Right ventricle myocardium superior (tissue), 1 donor: Measurements from ENCODE around the gene SKIC2. TPM values are rescaled to one million over a fixed set of nuclear protein-coding genes. Genes with fewer than 3 reads are reported as not detected.

Experiments used
- ATAC-seq: fragments of 200-7000 bp; cut with Tn5 transposase; one replicate; pipeline ENCODE4 v1.9.1; 2020; ENCODE audit warnings: mild to moderate bottlenecking; ENCODE audit not compliant: poor library complexity
- DNase-seq: peaks from one replicate; pipeline ENCODE4 v3.0.0-alpha.2; 2020
- intact Hi-C: fragments of 100-400 bp; cut with DNase I; formaldehyde crosslinking; loops from one replicate; pipeline ENCODE4 v1.11.2; 2022
- total RNA-seq: library from RNA; stranded (reverse); fragmentation: NEBNext Ultra II Directional; extraction: Animal tissue kit (Norgen Biotek cat#: 25700); gene quantifications from one replicate; pipeline ENCODE4 v1.2.1, GENCODE V29; 2021
- donor health status: DM: no; HTN: yes; CAD: no; lungs with severe emphysema.

SKIC2 gene
- total RNA-seq, 1 donor from 2014 or later = 33.6 TPM

- ATAC-seq (no peak), DNase-seq (no peak)
- intact Hi-C loops = no loop called here
Measured at GRCh38 chr6:31940256-31940664, 18.7 kb upstream of the SKIC2 start.

GRCh38 chr6:31943742-31944141, 15.2 kb upstream of the SKIC2 start:
- intact Hi-C loops = no loop called here
- no peak for DNase-seq
- ATAC-seq = no peak

- ATAC-seq = no peak
- intact Hi-C loops = no loop called here
- no peak for DNase-seq
Measured at GRCh38 chr6:31945154-31945506, 13.8 kb upstream of the SKIC2 start.

- intact Hi-C loops = no loop called here
- DNase-seq (peak; percentile 84), ATAC-seq (peak; percentile 84)
Measured at GRCh38 chr6:31945507-31946369, 13.2 kb upstream of the SKIC2 start, which contains the start of gene CFB. Gene CFB, plus strand, starts transcription at chr6:31946095. Its CDS starts 127 bp downstream, at chr6:31946222.

- intact Hi-C loops = no loop called here
- DNase-seq (no peak), ATAC-seq (no peak)
Measured at GRCh38 chr6:31946370-31946885, 12.5 kb upstream of the SKIC2 start.

GRCh38 chr6:31947070-31947675, 11.8 kb upstream of the SKIC2 start:
- no peak for DNase-seq
- intact Hi-C loops = no loop called here
- ATAC-seq = no peak

- intact Hi-C loops = no loop called here
- DNase-seq = no peak
- ATAC-seq = no peak
Measured at GRCh38 chr6:31947864-31948263, 11.1 kb upstream of the SKIC2 start.

GRCh38 chr6:31948306-31948705, 10.7 kb upstream of the SKIC2 start:
- intact Hi-C loops = no loop called here
- no peak for DNase-seq
- ATAC-seq = no peak

- ATAC-seq = no peak
- no peak for DNase-seq
- intact Hi-C loops = no loop called here
Measured at GRCh38 chr6:31948753-31949413, 10.1 kb upstream of the SKIC2 start.

- no peak for DNase-seq
- ATAC-seq = no peak
- intact Hi-C loops = loop anchor here (5.0 kb wide), 1 partner anchor 268 kb away; the partner anchor contains the start of gene LY6G5C
Measured at GRCh38 chr6:31949926-31950548, 8.9 kb upstream of the SKIC2 start.

GRCh38 chr6:31952140-31952805, 6.7 kb upstream of the SKIC2 start:
- DNase-seq (peak; percentile 82), ATAC-seq (peak; percentile 77)
- intact Hi-C loops = loop anchor here (5.0 kb wide), 1 partner anchor 270 kb away; the partner anchor contains the start of gene LY6G5C

- DNase-seq = no peak
- no peak for ATAC-seq
- intact Hi-C loops = loop anchor here (5.0 kb wide), 1 partner anchor 271 kb away; the partner anchor contains the start of gene LY6G5C
Measured at GRCh38 chr6:31952890-31953289, 6.1 kb upstream of the SKIC2 start.

GRCh38 chr6:31954511-31954910, 4.5 kb upstream of the SKIC2 start:
- no peak for DNase-seq
- intact Hi-C loops = loop anchor here (5.0 kb wide), 1 partner anchor 272 kb away; the partner anchor contains the start of gene LY6G5C
- no peak for ATAC-seq

GRCh38 chr6:31956796-31957195, 2.2 kb upstream of the SKIC2 start:
- intact Hi-C loops = no loop called here
- no peak for DNase-seq
- no peak for ATAC-seq

GRCh38 chr6:31958412-31958740, 599 bp upstream of the SKIC2 start:
- no peak for DNase-seq
- ATAC-seq = peak; percentile 13
- intact Hi-C loops = no loop called here

GRCh38 chr6:31961616-31962015, 2.6 kb downstream of the SKIC2 start:
- intact Hi-C loops = no loop called here
- no peak for DNase-seq
- ATAC-seq = no peak

GRCh38 chr6:31963921-31964320, 4.9 kb downstream of the SKIC2 start:
- peak; percentile 24 for DNase-seq
- intact Hi-C loops = no loop called here

GRCh38 chr6:31965700-31966099, 6.7 kb downstream of the SKIC2 start:
- ATAC-seq (no peak), DNase-seq (no peak)
- intact Hi-C loops = no loop called here

More at GRCh38 chr6:31963921-31964320, 4.9 kb downstream of the SKIC2 start:
- ATAC-seq = no peak
